ENCODE data around the gene CHSY1.

DNA sequence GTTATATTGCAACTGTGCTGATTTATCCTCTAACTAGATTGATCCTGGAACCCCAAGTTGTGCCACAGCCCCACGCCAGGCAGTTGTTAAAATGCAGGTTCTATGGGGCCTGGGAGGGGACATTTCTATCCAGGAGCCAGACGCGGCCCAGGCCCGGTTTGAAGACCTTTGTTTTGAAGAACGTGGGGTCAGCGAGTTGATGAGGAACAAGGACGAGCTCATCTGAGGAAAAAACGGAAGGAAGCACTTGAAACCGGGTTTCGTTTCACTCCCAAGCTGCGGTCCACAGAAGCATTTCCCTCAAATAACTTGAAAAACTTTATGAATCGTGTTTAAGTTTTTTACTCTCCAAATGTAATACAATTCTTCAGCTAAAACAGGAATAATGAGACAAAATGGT, 76.4 kb downstream of the CHSY1 start:
- no peak for TF ChIP-seq EZH2phosphoT487 (IDR thresholded peaks at IDR 0.05; ENCODE audit: insufficient read depth, low read depth)
- TF ChIP-seq EZH2 (IDR thresholded peaks at IDR 0.05; ENCODE audit: insufficient read depth, poor library complexity, severe bottlenecking) = no peak

Data from GM23248 (cell line).